K562 (cell line): ENCODE measurements around the gene SMIM35. TPM values are rescaled to one million over a fixed set of nuclear protein-coding genes. Genes with fewer than 3 reads are reported as not detected.
A peak's percentile ranks its signal among the peaks of the same experiment; 100 is the strongest.

Experiments
- CSDE1 ChIP-seq, 2 experiments: fragments of 450-650 bp; IDR thresholded peaks; 2 replicates each; pipeline ENCODE4 v1.6.1; 2016; ENCODE audit warnings: mild to moderate bottlenecking in 1 of 2
- CTBP1 ChIP-seq: fragments of 450-650 bp; IDR thresholded peaks from 2 replicates; pipeline ENCODE4 v1.6.1; 2016; ENCODE audit warnings: borderline replicate concordance
- KAT8 ChIP-seq: fragments of 450-650 bp; IDR thresholded peaks from 2 replicates; pipeline ENCODE4 v1.6.1; 2016; ENCODE audit warnings: low read depth, mild to moderate bottlenecking
- MAZ ChIP-seq, 2 experiments: fragments of 450-650 bp in 1 of 2; sonication (generic) in 1 of 2; formaldehyde crosslinking; IDR thresholded peaks in 1 of 2; conservative IDR thresholded peaks in 1 of 2; 2 replicates each; pipeline versions ENCODE4 v1.4.0 to v1.5.0; 2020; ENCODE audit warnings: mild to moderate bottlenecking in 1 of 2, missing genetic modification reagents in 1 of 2
- NFE2 ChIP-seq: IDR thresholded peaks from 2 replicates; pipeline ENCODE4 v1.6.1; 2014; ENCODE audit warnings: antibody characterized with exemption, low read depth
- NFE2L1 ChIP-seq: fragments of 450-650 bp; IDR thresholded peaks from 2 replicates; pipeline ENCODE4 v1.6.1; 2016; ENCODE audit warnings: missing genetic modification characterization, low read depth, mild to moderate bottlenecking, missing compliant biosample characterization, moderate library complexity, borderline replicate concordance
- NR2F6 ChIP-seq: fragments of 450-650 bp; formaldehyde crosslinking; IDR thresholded peaks from 2 replicates; pipeline ENCODE4 v1.4.0; 2020; ENCODE audit warnings: mild to moderate bottlenecking
- SPI1 ChIP-seq: IDR thresholded peaks from 2 replicates; pipeline ENCODE4 v1.6.1; 2011; ENCODE audit warnings: low read depth, low read length, control low read depth, borderline replicate concordance
- TAL1 ChIP-seq: fragments of 450-650 bp; IDR thresholded peaks from 2 replicates; pipeline ENCODE4 v1.6.1; 2016; ENCODE audit warnings: mild to moderate bottlenecking
- ZBTB1 ChIP-seq: sonication (generic); formaldehyde crosslinking; IDR thresholded peaks from 2 replicates; pipeline ENCODE4 v1.8.1; 2023; ENCODE audit warnings: missing genetic modification reagents, low read depth, mild to moderate bottlenecking, borderline replicate concordance
- ZNF316 ChIP-seq: fragments of 450-650 bp; IDR thresholded peaks from 2 replicates; pipeline ENCODE4 v1.6.1; 2016
- polyA plus RNA-seq, 8 experiments: library from polyadenylated mRNA; depleted of rRNA in 4 of 8; stranded (reverse) in 5 of 8; unstranded in 3 of 8; fragments of >200 nt; fragmentation: Nextera tagmentation in 2 of 8; fragmentation: Illumina TruSeq in 1 of 8; extraction: Ambion mirVana in 2 of 8; extraction: Trizol in 1 of 8; gene quantifications; 2 replicates each; pipeline versions ENCODE4 v1.2.1 to v1.2.3, GENCODE V29; 2011 to 2014; ENCODE audit warnings: inconsistent platforms in 1 of 8, missing spikeins in 1 of 8
- total RNA-seq, 7 experiments: library from RNA; depleted of rRNA in 6 of 7; stranded (reverse); fragments of >200 nt in 6 of 7; fragmentation: Illumina TruSeq in 2 of 7; extraction: Trizol in 2 of 7; gene quantifications; 2 replicates each; pipeline versions ENCODE4 v1.2.1 to v1.2.3, GENCODE V29; 2011 to 2021; ENCODE audit warnings: low replicate concordance in 1 of 7
- TF ChIP-seq, protein P1 (sequence below): fragments of 200-600 bp; sonication (generic); IDR thresholded peaks from one replicate; pipeline ENCODE4 v1.6.1; 2012; ENCODE audit warnings: mild to moderate bottlenecking, low read depth, low read length, inconsistent platforms
- TF ChIP-seq, protein P2 (sequence below): fragments of 150-350 bp; conservative IDR thresholded peaks from 2 replicates; pipeline ENCODE4 v1.6.1; 2014; ENCODE audit warnings: low read length

Gene SMIM35
- total and polyA plus RNA-seq, 9 of the 15 experiments (the other 6 are each of a cell fraction or from before 2014, with no cell fraction given) = 0.03 TPM; not detected in 7

DNA sequence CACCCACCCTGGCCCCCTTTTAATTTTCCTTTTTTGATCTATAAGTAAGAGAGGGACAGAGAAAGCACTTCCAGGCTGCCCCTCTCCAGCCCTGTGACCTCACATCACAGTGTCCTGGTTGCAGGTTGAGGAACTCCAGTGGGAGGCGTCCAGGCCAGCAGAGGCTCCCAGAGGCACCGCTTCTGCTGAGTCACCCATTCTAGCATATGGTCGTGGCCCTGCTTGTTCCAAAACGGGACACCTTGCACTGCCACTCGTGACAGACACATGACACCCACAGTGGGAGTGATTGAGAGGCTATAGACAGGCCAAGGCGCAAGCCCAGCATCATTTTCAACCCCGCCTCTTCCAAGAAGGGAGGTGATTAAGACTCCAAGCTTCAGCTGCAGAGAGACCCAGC is 25.9 kb downstream of the SMIM35 start (continued):
- peak; percentile 43; the same call in 1 of the 2 replicates for TF ChIP-seq CTBP1
- TF ChIP-seq ZNF316 = peak; percentile 95
- TF ChIP-seq ZBTB1 (CRISPR knock-in tag) = no peak
- TF ChIP-seq KAT8 = no peak
- TF ChIP-seq MAZ (CRISPR knock-in tag; conservative IDR thresholded peaks at IDR 0.05 in 1 of 2, IDR thresholded peaks at IDR 0.05 in 1 of 2) = peak in 1 of 2 experiments; percentile 21; a peak in 1 of 4 replicates
- TF ChIP-seq NFE2L1 = peak; percentile 88
- TF ChIP-seq, protein P1, sequence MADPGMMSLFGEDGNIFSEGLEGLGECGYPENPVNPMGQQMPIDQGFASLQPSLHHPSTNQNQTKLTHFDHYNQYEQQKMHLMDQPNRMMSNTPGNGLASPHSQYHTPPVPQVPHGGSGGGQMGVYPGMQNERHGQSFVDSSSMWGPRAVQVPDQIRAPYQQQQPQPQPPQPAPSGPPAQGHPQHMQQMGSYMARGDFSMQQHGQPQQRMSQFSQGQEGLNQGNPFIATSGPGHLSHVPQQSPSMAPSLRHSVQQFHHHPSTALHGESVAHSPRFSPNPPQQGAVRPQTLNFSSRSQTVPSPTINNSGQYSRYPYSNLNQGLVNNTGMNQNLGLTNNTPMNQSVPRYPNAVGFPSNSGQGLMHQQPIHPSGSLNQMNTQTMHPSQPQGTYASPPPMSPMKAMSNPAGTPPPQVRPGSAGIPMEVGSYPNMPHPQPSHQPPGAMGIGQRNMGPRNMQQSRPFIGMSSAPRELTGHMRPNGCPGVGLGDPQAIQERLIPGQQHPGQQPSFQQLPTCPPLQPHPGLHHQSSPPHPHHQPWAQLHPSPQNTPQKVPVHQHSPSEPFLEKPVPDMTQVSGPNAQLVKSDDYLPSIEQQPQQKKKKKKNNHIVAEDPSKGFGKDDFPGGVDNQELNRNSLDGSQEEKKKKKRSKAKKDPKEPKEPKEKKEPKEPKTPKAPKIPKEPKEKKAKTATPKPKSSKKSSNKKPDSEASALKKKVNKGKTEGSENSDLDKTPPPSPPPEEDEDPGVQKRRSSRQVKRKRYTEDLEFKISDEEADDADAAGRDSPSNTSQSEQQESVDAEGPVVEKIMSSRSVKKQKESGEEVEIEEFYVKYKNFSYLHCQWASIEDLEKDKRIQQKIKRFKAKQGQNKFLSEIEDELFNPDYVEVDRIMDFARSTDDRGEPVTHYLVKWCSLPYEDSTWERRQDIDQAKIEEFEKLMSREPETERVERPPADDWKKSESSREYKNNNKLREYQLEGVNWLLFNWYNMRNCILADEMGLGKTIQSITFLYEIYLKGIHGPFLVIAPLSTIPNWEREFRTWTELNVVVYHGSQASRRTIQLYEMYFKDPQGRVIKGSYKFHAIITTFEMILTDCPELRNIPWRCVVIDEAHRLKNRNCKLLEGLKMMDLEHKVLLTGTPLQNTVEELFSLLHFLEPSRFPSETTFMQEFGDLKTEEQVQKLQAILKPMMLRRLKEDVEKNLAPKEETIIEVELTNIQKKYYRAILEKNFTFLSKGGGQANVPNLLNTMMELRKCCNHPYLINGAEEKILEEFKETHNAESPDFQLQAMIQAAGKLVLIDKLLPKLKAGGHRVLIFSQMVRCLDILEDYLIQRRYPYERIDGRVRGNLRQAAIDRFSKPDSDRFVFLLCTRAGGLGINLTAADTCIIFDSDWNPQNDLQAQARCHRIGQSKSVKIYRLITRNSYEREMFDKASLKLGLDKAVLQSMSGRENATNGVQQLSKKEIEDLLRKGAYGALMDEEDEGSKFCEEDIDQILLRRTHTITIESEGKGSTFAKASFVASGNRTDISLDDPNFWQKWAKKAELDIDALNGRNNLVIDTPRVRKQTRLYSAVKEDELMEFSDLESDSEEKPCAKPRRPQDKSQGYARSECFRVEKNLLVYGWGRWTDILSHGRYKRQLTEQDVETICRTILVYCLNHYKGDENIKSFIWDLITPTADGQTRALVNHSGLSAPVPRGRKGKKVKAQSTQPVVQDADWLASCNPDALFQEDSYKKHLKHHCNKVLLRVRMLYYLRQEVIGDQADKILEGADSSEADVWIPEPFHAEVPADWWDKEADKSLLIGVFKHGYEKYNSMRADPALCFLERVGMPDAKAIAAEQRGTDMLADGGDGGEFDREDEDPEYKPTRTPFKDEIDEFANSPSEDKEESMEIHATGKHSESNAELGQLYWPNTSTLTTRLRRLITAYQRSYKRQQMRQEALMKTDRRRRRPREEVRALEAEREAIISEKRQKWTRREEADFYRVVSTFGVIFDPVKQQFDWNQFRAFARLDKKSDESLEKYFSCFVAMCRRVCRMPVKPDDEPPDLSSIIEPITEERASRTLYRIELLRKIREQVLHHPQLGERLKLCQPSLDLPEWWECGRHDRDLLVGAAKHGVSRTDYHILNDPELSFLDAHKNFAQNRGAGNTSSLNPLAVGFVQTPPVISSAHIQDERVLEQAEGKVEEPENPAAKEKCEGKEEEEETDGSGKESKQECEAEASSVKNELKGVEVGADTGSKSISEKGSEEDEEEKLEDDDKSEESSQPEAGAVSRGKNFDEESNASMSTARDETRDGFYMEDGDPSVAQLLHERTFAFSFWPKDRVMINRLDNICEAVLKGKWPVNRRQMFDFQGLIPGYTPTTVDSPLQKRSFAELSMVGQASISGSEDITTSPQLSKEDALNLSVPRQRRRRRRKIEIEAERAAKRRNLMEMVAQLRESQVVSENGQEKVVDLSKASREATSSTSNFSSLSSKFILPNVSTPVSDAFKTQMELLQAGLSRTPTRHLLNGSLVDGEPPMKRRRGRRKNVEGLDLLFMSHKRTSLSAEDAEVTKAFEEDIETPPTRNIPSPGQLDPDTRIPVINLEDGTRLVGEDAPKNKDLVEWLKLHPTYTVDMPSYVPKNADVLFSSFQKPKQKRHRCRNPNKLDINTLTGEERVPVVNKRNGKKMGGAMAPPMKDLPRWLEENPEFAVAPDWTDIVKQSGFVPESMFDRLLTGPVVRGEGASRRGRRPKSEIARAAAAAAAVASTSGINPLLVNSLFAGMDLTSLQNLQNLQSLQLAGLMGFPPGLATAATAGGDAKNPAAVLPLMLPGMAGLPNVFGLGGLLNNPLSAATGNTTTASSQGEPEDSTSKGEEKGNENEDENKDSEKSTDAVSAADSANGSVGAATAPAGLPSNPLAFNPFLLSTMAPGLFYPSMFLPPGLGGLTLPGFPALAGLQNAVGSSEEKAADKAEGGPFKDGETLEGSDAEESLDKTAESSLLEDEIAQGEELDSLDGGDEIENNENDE = no peak
- TF ChIP-seq CSDE1 (IDR thresholded peaks at IDR 0.05) = no peak
- TF ChIP-seq, protein P2, sequence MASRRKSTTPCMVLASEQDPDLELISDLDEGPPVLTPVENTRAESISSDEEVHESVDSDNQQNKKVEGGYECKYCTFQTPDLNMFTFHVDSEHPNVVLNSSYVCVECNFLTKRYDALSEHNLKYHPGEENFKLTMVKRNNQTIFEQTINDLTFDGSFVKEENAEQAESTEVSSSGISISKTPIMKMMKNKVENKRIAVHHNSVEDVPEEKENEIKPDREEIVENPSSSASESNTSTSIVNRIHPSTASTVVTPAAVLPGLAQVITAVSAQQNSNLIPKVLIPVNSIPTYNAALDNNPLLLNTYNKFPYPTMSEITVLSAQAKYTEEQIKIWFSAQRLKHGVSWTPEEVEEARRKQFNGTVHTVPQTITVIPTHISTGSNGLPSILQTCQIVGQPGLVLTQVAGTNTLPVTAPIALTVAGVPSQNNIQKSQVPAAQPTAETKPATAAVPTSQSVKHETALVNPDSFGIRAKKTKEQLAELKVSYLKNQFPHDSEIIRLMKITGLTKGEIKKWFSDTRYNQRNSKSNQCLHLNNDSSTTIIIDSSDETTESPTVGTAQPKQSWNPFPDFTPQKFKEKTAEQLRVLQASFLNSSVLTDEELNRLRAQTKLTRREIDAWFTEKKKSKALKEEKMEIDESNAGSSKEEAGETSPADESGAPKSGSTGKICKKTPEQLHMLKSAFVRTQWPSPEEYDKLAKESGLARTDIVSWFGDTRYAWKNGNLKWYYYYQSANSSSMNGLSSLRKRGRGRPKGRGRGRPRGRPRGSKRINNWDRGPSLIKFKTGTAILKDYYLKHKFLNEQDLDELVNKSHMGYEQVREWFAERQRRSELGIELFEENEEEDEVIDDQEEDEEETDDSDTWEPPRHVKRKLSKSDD = no peak
- peak; percentile 91 for TF ChIP-seq NFE2
- TF ChIP-seq TAL1 = no peak
- no peak for TF ChIP-seq SPI1
- no peak for TF ChIP-seq NR2F6 (CRISPR knock-in tag)
